GM13977 (cell line): ENCODE measurements around the gene MRGPRE.
A peak's percentile ranks its signal among the peaks of the same experiment; 100 is the strongest.
"Not testable (repeated sequence)": the region's sequence is repeated elsewhere in the genome, so short reads cannot be mapped to it uniquely, and the experiment has no call there.

ENCODE experiments used
- DNase-seq: peaks from one replicate; pipeline ENCODE4 v3.0.0; 2012; ENCODE audit warnings: low spot score
- CTCF ChIP-seq: IDR thresholded peaks from 2 replicates; pipeline ENCODE4 v1.5.1; 2012; ENCODE audit warnings: mild to moderate bottlenecking, control low read depth; ENCODE audit not compliant: insufficient read depth; ENCODE audit errors: extremely low read depth, missing control alignments
- in situ Hi-C: fragments of 300-500 bp; cut with MboI; formaldehyde crosslinking; loops from one replicate; pipeline ENCODE4 v1.12.0; 2022; ENCODE audit warnings: low sequenced_read_pairs, low pct_unique_long_range_greater_than_20kb, mixed read lengths, inconsistent platforms; ENCODE audit not compliant: unreplicated experiment

MRGPRE gene

GRCh38 chr11:3231851-3232744, at the start of gene MRGPRE:
MRGPRE (minus strand) TSS chr11:3232417; CDS start chr11:3228799, 3,618 bp downstream.
- in situ Hi-C loops, result no loop called here
- TF ChIP-seq CTCF, result no peak

GRCh38 chr11:3281146-3281545, 48.9 kb upstream of the MRGPRE start:
- DNase-seq, in situ Hi-C loops: not testable (repeated sequence)

More at GRCh38 chr11:3231851-3232744, at the start of gene MRGPRE:
- peak; percentile 16 for DNase-seq

- DNase-seq, in situ Hi-C loops: not testable (repeated sequence)
These were observed 48.4 kb upstream of the MRGPRE start for GRCh38 chr11:3280662-3281061.

- in situ Hi-C loops, DNase-seq: not testable (repeated sequence)
These were observed 46.7 kb upstream of the MRGPRE start for GRCh38 chr11:3278922-3279321.

- in situ Hi-C loops, DNase-seq: not testable (repeated sequence)
These were observed 41.4 kb upstream of the MRGPRE start for GRCh38 chr11:3273629-3274028.

GRCh38 chr11:3262548-3262947, 30.3 kb upstream of the MRGPRE start:
- DNase-seq, in situ Hi-C loops: not testable (repeated sequence)

- in situ Hi-C loops, DNase-seq: not testable (repeated sequence)
These were observed 29.6 kb upstream of the MRGPRE start for GRCh38 chr11:3261831-3262230.

GRCh38 chr11:3257509-3257908, 25.3 kb upstream of the MRGPRE start:
- in situ Hi-C loops, DNase-seq: not testable (repeated sequence)

GRCh38 chr11:3255241-3255640, 23.0 kb upstream of the MRGPRE start:
- DNase-seq, in situ Hi-C loops: not testable (repeated sequence)

- DNase-seq, in situ Hi-C loops: not testable (repeated sequence)
These were observed 22.6 kb upstream of the MRGPRE start for GRCh38 chr11:3254773-3255172.

GRCh38 chr11:3245071-3245470, 12.9 kb upstream of the MRGPRE start:
- no peak for TF ChIP-seq CTCF
- DNase-seq, result no peak
- in situ Hi-C loops, result no loop called here
